ENCODE data around the gene PRPSAP1.

GRCh38 chr17:76264425-76264754 lies 89.3 kb downstream of the PRPSAP1 start:
- TF ChIP-seq CTCF (IDR thresholded peaks at IDR 0.05) = 0 out of 2 replicates have a peak, but pooled peaks have one; percentile 7
- no peak for TF ChIP-seq SMC3 (IDR thresholded peaks at IDR 0.05; ENCODE audit: low read depth, low read length)
- no peak for TF ChIP-seq MEF2A (IDR thresholded peaks at IDR 0.05; ENCODE audit: borderline replicate concordance, low read depth)
- TF ChIP-seq EZH2phosphoT487 (IDR thresholded peaks at IDR 0.05; ENCODE audit: borderline replicate concordance, low read depth) = no peak

Measured in SK-N-SH (cell line).